Measurements from ENCODE around the gene SDHAF3. TPM values are rescaled to one million over a fixed set of nuclear protein-coding genes. Genes with fewer than 3 reads are reported as not detected.

Gene SDHAF3
- total RNA-seq, 1 experiment from 2014 or later: 27.4 TPM

GRCh38 chr7:97094284-97094930 lies 23.1 kb upstream of the SDHAF3 start:
- H3K9me3 ChIP-seq (ENCODE audit: insufficient read depth, low read depth): no peaks in the 10 kb centered on the region
- no peaks in the 10 kb centered on the region for H3K4me1 ChIP-seq (replicated peaks; ENCODE audit: insufficient read depth)
- no TSS peak for BruUV-seq (replicated peaks)
- no peak for TF ChIP-seq CTCF (conservative IDR thresholded peaks at IDR 0.05)
- no peak for TF ChIP-seq EZH2 (IDR thresholded peaks at IDR 0.05; ENCODE audit: low read depth)
- no peaks in the 10 kb centered on the region for H3K9me2 ChIP-seq (ENCODE audit: insufficient read depth)
- H2AFZ ChIP-seq: no peak overlapping the region
- ChIA-PET POLR2A (ENCODE audit: unreplicated experiment) (no interaction called here), CTCF (no interaction called here)
- no peak overlapping the region for H3K27ac ChIP-seq
- H3K79me2 ChIP-seq (ENCODE audit: low read depth): no peaks in the 10 kb centered on the region
- DNase-seq: no peak
- H3K4me2 ChIP-seq: no peak overlapping the region
- no peaks in the 10 kb centered on the region for H3K36me3 ChIP-seq (ENCODE audit: low read depth)
- no peaks in the 10 kb centered on the region for H3F3A ChIP-seq (ENCODE audit: insufficient read depth, low read depth)
- H3K27me3 ChIP-seq (ENCODE audit: insufficient read depth, low read depth): peaks cover 22% of the 10 kb centered on the region
- no peaks in the 10 kb centered on the region for H4K20me1 ChIP-seq (ENCODE audit: insufficient read depth)
- no peak overlapping the region for H3K4me3 ChIP-seq
- intact Hi-C loops (cut with micrococcal nuclease; ENCODE audit: unreplicated experiment): no loop called here

- CTCF ChIA-PET: no interaction called here
- Histone ChIP-seq H2AFZ (no peak overlapping the region), H3K27me3 (ENCODE audit: insufficient read depth, low read depth) (peaks cover 8% of the 10 kb centered on the region; the same call in 1 of the 2 replicates), H4K20me1 (ENCODE audit: insufficient read depth) (no peaks in the 10 kb centered on the region), H3K36me3 (ENCODE audit: low read depth) (no peaks in the 10 kb centered on the region), H3K27ac (no peak overlapping the region), H3K9me3 (ENCODE audit: insufficient read depth, low read depth) (no peaks in the 10 kb centered on the region), H3K4me2 (no peak overlapping the region), H3K4me3 (no peak overlapping the region), H3F3A (ENCODE audit: insufficient read depth, low read depth) (no peaks in the 10 kb centered on the region), H3K9me2 (ENCODE audit: insufficient read depth) (no peaks in the 10 kb centered on the region), H3K4me1 (replicated peaks; ENCODE audit: insufficient read depth) (no peaks in the 10 kb centered on the region), H3K79me2 (ENCODE audit: low read depth) (no peaks in the 10 kb centered on the region)
- POLR2A ChIA-PET (ENCODE audit: unreplicated experiment): no interaction called here
- no peak for DNase-seq
- intact Hi-C loops (cut with micrococcal nuclease; ENCODE audit: unreplicated experiment): no loop called here
- TF ChIP-seq CTCF (conservative IDR thresholded peaks at IDR 0.05) (no peak), EZH2 (IDR thresholded peaks at IDR 0.05; ENCODE audit: low read depth) (no peak)
- no TSS peak for BruUV-seq (replicated peaks)
Observed at GRCh38 chr7:97096037-97096436, 21.5 kb upstream of the SDHAF3 start.

- no peaks in the 10 kb centered on the region for H4K20me1 ChIP-seq (ENCODE audit: insufficient read depth)
- POLR2A ChIA-PET (ENCODE audit: unreplicated experiment): no interaction called here
- intact Hi-C loops (cut with micrococcal nuclease; ENCODE audit: unreplicated experiment): no loop called here
- no peaks in the 10 kb centered on the region for H3K9me3 ChIP-seq (ENCODE audit: insufficient read depth, low read depth)
- peaks cover 4% of the 10 kb centered on the region; the same call in 1 of the 2 replicates for H3K27me3 ChIP-seq (ENCODE audit: insufficient read depth, low read depth)
- H3K79me2 ChIP-seq (ENCODE audit: low read depth): no peaks in the 10 kb centered on the region
- TF ChIP-seq CTCF (conservative IDR thresholded peaks at IDR 0.05) (no peak), EZH2 (IDR thresholded peaks at IDR 0.05; ENCODE audit: low read depth) (no peak)
- no peaks in the 10 kb centered on the region for H3K36me3 ChIP-seq (ENCODE audit: low read depth)
- CTCF ChIA-PET: no interaction called here
- H3K4me1 ChIP-seq (replicated peaks; ENCODE audit: insufficient read depth): no peaks in the 10 kb centered on the region
- BruUV-seq (replicated peaks): no TSS peak
- no peaks in the 10 kb centered on the region for H3K9me2 ChIP-seq (ENCODE audit: insufficient read depth)
- H3K4me2 ChIP-seq: no peak overlapping the region
- no peak overlapping the region for H3K4me3 ChIP-seq
- DNase-seq: no peak
- H3K27ac ChIP-seq: no peak overlapping the region
- H3F3A ChIP-seq (ENCODE audit: insufficient read depth, low read depth): no peaks in the 10 kb centered on the region
- no peak overlapping the region for H2AFZ ChIP-seq
Observed at GRCh38 chr7:97096661-97097060, 20.8 kb upstream of the SDHAF3 start.
